Measurements from ENCODE around the gene FRMD3. TPM values are rescaled to one million over a fixed set of nuclear protein-coding genes. Genes with fewer than 3 reads are reported as not detected.

FRMD3 gene
- total RNA-seq, 4 donors from 2014 or later, result 1.8 to 13.3 (median 3.3) TPM

DNA sequence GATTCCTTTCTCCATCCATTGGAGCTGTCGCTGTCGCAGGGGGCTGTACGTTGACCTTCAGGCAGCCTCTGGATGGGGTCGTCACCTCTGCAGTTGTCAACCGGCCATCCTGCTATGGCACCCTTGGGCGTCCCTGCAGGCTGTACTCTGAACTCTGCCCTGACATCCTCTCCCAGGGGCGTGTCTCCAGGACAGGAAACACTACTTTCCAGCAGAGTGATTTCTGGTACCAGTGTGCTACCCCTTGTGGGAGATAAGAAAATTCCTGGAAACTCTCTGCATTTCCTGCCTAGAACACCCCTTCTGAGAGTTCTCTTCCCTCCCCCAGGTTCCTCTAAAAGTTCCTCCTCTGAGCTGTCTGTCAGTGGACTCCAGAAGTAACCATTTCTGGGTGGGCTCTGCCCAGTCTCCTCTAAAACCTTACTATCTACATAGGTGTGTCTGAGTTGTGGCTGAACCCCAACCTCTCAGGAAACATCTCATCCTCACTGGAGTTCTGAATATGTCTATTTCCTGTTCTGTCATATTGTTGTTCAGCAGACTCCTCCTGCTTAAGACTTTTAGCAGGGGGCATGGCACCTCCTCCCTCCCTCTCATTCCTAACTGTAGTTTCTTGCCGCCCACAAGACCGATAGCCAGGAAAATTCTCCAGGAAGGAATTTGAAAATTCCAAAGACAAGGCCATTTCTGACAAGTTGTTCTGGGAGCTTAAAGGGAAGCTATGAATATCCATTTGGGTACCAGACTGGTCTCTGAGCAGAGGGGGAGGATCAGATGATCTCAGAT is 329.9 kb downstream of the FRMD3 start:
- intact Hi-C loops (cut with DNase I; ENCODE audit: low total_unique reads), result no loop called here
- no peak for DNase-seq
- Histone ChIP-seq H3K36me3 (no peaks in the 10 kb centered on the region), H3K27ac (no peak overlapping the region), H3K27me3 (no peaks in the 10 kb centered on the region), H3K9me3 (no peaks in the 10 kb centered on the region), H3K4me3 (no peak overlapping the region), H3K4me1 (no peaks in the 10 kb centered on the region)
- TF ChIP-seq, protein P1, sequence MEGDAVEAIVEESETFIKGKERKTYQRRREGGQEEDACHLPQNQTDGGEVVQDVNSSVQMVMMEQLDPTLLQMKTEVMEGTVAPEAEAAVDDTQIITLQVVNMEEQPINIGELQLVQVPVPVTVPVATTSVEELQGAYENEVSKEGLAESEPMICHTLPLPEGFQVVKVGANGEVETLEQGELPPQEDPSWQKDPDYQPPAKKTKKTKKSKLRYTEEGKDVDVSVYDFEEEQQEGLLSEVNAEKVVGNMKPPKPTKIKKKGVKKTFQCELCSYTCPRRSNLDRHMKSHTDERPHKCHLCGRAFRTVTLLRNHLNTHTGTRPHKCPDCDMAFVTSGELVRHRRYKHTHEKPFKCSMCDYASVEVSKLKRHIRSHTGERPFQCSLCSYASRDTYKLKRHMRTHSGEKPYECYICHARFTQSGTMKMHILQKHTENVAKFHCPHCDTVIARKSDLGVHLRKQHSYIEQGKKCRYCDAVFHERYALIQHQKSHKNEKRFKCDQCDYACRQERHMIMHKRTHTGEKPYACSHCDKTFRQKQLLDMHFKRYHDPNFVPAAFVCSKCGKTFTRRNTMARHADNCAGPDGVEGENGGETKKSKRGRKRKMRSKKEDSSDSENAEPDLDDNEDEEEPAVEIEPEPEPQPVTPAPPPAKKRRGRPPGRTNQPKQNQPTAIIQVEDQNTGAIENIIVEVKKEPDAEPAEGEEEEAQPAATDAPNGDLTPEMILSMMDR (IDR thresholded peaks at IDR 0.05), result no peak
- no peak for TF ChIP-seq POLR2A (IDR thresholded peaks at IDR 0.05)

DNA sequence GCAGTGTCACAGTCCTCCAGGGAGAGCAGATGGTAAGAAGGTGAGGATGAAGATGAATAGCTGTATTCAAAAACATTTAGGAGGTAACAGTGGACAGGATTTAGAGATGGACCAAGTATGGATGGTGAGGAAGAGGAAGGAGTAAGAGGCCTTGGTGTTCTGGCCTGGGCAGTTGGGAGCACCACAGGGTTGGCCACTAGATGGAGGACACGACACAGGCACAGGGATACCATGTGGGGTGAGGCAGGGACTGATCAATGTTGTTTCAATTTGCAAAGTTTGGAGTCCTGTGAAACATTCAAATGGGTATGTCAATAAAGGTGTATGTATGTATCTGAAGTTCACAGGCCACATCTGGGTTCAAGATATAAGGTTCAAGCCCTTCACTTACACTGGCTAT is 334.2 kb downstream of the FRMD3 start:
- no peaks in the 10 kb centered on the region for H3K27me3 ChIP-seq
- H3K4me3 ChIP-seq, result no peak overlapping the region
- H3K4me1 ChIP-seq, result no peaks in the 10 kb centered on the region
- intact Hi-C loops (cut with DNase I; ENCODE audit: low total_unique reads), result no loop called here
- no peak for DNase-seq
- no peaks in the 10 kb centered on the region for H3K9me3 ChIP-seq
- no peak overlapping the region for H3K27ac ChIP-seq
- TF ChIP-seq, protein P1 (IDR thresholded peaks at IDR 0.05), result no peak
- TF ChIP-seq POLR2A (IDR thresholded peaks at IDR 0.05), result no peak
- H3K36me3 ChIP-seq, result no peaks in the 10 kb centered on the region

DNA sequence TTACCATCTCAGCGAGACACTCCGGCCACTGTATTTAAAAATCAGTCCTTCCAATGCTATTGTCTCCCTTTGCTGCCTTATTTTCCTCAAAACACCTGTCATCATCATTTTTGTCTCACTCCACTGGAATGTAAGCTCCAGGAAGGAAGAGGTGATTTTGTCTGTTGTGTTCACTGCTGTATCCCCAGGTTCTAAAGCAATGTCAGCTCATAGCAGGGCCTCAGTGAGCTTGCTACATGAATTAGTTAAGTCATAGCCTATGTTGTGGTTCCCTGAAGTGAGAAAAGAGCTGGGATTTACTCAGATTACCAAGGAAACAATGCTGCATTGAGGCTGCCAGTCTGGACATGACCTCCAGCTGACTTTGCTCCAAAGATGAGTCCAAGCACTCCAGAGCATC is 337.7 kb downstream of the FRMD3 start:
- no peaks in the 10 kb centered on the region for H3K27me3 ChIP-seq
- no peak overlapping the region for H3K27ac ChIP-seq
- no peaks in the 10 kb centered on the region for H3K9me3 ChIP-seq
- no peak overlapping the region for H3K4me3 ChIP-seq
- no peak for TF ChIP-seq POLR2A (IDR thresholded peaks at IDR 0.05)
- TF ChIP-seq, protein P1 (IDR thresholded peaks at IDR 0.05), result no peak
- H3K4me1 ChIP-seq, result no peaks in the 10 kb centered on the region
- intact Hi-C loops (cut with DNase I; ENCODE audit: low total_unique reads), result no loop called here
- no peak for DNase-seq
- H3K36me3 ChIP-seq, result no peaks in the 10 kb centered on the region

DNA sequence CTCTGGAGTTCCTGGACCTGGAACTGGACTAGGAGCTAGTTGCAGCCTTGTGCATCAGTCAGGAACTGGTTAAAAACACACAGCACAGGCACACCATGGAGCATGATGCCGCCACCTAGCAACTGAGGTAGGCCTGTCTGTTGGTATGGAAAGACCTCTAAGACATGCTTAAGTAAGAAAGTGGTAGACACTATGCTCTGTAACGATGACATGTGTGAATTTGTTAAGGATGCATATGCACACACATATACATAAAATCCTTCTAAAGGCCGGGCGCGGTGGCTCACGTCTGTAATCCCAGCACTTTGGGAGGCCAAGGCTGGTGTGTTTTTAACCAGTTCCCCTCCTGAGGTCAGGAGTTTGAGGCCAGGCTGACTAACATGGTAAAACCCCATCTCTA is 338.4 kb downstream of the FRMD3 start:
- Histone ChIP-seq H3K27me3 (no peaks in the 10 kb centered on the region), H3K36me3 (no peaks in the 10 kb centered on the region), H3K9me3 (no peaks in the 10 kb centered on the region), H3K4me1 (no peaks in the 10 kb centered on the region), H3K27ac (no peak overlapping the region), H3K4me3 (no peak overlapping the region)
- DNase-seq, result no peak
- intact Hi-C loops (cut with DNase I; ENCODE audit: low total_unique reads), result no loop called here
- TF ChIP-seq POLR2A (IDR thresholded peaks at IDR 0.05), result no peak
- TF ChIP-seq, protein P1 (IDR thresholded peaks at IDR 0.05), result no peak

DNA sequence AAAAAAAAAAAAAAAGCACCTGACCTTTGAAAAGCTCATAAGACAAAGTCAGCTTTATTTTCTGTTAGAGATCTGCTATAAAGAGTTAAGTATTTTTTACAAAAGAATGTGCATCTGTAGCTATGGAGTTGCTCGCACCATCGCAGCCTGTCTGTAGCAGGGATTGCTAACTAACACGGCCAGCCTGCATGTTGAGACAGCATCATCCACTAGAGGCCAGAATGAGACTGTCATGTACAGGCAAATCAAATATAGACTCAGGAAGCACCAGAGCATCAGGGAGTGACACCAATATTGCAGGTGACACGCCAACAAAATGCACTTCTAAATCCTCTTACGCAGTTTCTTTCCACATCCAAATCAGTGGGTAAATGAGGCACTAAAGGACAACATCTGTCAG is 339.0 kb downstream of the FRMD3 start:
- intact Hi-C loops (cut with DNase I; ENCODE audit: low total_unique reads), result no loop called here
- Histone ChIP-seq H3K4me3 (no peak overlapping the region), H3K9me3 (no peaks in the 10 kb centered on the region), H3K4me1 (no peaks in the 10 kb centered on the region), H3K36me3 (no peaks in the 10 kb centered on the region), H3K27ac (no peak overlapping the region), H3K27me3 (no peaks in the 10 kb centered on the region)
- DNase-seq, result no peak
- TF ChIP-seq, protein P1 (IDR thresholded peaks at IDR 0.05), result peak; percentile 46 to 69 (median 63)
- TF ChIP-seq POLR2A (IDR thresholded peaks at IDR 0.05), result no peak
